ENCODE data around the gene TUBB4B. TPM values are rescaled to one million over a fixed set of nuclear protein-coding genes. Genes with fewer than 3 reads are reported as not detected.

Gene TUBB4B
- polyA plus RNA-seq, 1 donor from 2014 or later = 88.4 TPM

- no peaks in the 10 kb centered on the region for H3K4me1 Mint-ChIP-seq
- H3K36me3 Mint-ChIP-seq = no peaks in the 10 kb centered on the region
- H3K27ac Mint-ChIP-seq = no peak overlapping the region
- peaks cover 1% of the 10 kb centered on the region for H3K27me3 Mint-ChIP-seq
- H3K4me3 Mint-ChIP-seq = no peak overlapping the region
- no peaks in the 10 kb centered on the region for H3K9me3 Mint-ChIP-seq
Observed at GRCh38 chr9:137218212-137218753, 22.8 kb upstream of the TUBB4B start.

GRCh38 chr9:137218754-137219271 is 22.3 kb upstream of the TUBB4B start:
- H3K4me1 Mint-ChIP-seq = no peaks in the 10 kb centered on the region
- no peaks in the 10 kb centered on the region for H3K36me3 Mint-ChIP-seq
- H3K27me3 Mint-ChIP-seq = peaks cover 1% of the 10 kb centered on the region
- no peak overlapping the region for H3K4me3 Mint-ChIP-seq
- H3K9me3 Mint-ChIP-seq = no peaks in the 10 kb centered on the region
- no peak overlapping the region for H3K27ac Mint-ChIP-seq

- Mint-ChIP-seq H3K4me3 (no peak overlapping the region), H3K4me1 (peaks cover 0 to 2% (median 2%) of the 10 kb centered on the region in 3 donors), H3K36me3 (no peaks in the 10 kb centered on the region), H3K9me3 (no peaks in the 10 kb centered on the region), H3K27me3 (peaks cover 1% of the 10 kb centered on the region), H3K27ac (no peak overlapping the region)
Observed at GRCh38 chr9:137219757-137220316, 21.2 kb upstream of the TUBB4B start.

- Mint-ChIP-seq H3K9me3 (no peaks in the 10 kb centered on the region), H3K4me1 (peaks cover 0 to 2% (median 2%) of the 10 kb centered on the region in 3 donors), H3K36me3 (no peaks in the 10 kb centered on the region), H3K27me3 (peaks cover 1% of the 10 kb centered on the region), H3K27ac (no peak overlapping the region), H3K4me3 (peak overlapping the region in 3 of 4 donors; percentile 20 to 57 (median 46))
Observed at GRCh38 chr9:137220317-137221094, 20.6 kb upstream of the TUBB4B start.

- H3K27ac Mint-ChIP-seq = no peak overlapping the region
- no peaks in the 10 kb centered on the region for H3K9me3 Mint-ChIP-seq
- peak overlapping the region in 3 of 4 donors; percentile 20 to 46 (median 28) for H3K4me3 Mint-ChIP-seq
- peaks cover 1% of the 10 kb centered on the region for H3K27me3 Mint-ChIP-seq
- no peaks in the 10 kb centered on the region for H3K36me3 Mint-ChIP-seq
- H3K4me1 Mint-ChIP-seq = peaks cover 0 to 2% (median 2%) of the 10 kb centered on the region in 3 donors
Observed at GRCh38 chr9:137221095-137221505, 20.0 kb upstream of the TUBB4B start.

GRCh38 chr9:137221506-137222111 is 19.5 kb upstream of the TUBB4B start:
- no peaks in the 10 kb centered on the region for H3K36me3 Mint-ChIP-seq
- H3K27ac Mint-ChIP-seq = no peak overlapping the region
- H3K9me3 Mint-ChIP-seq = no peaks in the 10 kb centered on the region
- H3K4me1 Mint-ChIP-seq = peaks cover 0 to 2% (median 2%) of the 10 kb centered on the region in 3 donors
- peak overlapping the region in 1 of 4 donors; percentile 23 for H3K4me3 Mint-ChIP-seq
- H3K27me3 Mint-ChIP-seq = peaks cover 1% of the 10 kb centered on the region

GRCh38 chr9:137222190-137223077 is 18.7 kb upstream of the TUBB4B start, which contains the start of gene RNF208:
Gene RNF208 (minus strand): TSS chr9:137222240. CDS start chr9:137221212, 1,028 bp downstream.
- H3K27ac Mint-ChIP-seq = peak within 1 kb of the TSS; percentile 50 to 90 (median 78)
- H3K27me3 Mint-ChIP-seq = peaks cover 2% of the 10 kb centered on the region
- H3K9me3 Mint-ChIP-seq = no peaks in the 10 kb centered on the region
- H3K4me3 Mint-ChIP-seq = peak within 1 kb of the TSS; percentile 76 to 94 (median 88)
- peaks cover 0 to 2% (median 2%) of the 10 kb centered on the region in 3 donors for H3K4me1 Mint-ChIP-seq
- no peaks in the 10 kb centered on the region for H3K36me3 Mint-ChIP-seq

GRCh38 chr9:137223078-137223970 is 17.8 kb upstream of the TUBB4B start:
- Mint-ChIP-seq H3K4me3 (peak overlapping the region; percentile 76 to 94 (median 88)), H3K27me3 (peaks cover 4% of the 10 kb centered on the region), H3K27ac (peak overlapping the region; percentile 50 to 90 (median 88)), H3K9me3 (no peaks in the 10 kb centered on the region), H3K4me1 (peaks cover 0 to 4% (median 2%) of the 10 kb centered on the region in 3 donors), H3K36me3 (no peaks in the 10 kb centered on the region)

GRCh38 chr9:137224830-137225694 is 16.0 kb upstream of the TUBB4B start, which contains the start of gene CYSRT1:
Gene CYSRT1 (plus strand): TSS chr9:137225174. CDS start chr9:137225622, 448 bp downstream.
- H3K27ac Mint-ChIP-seq = peak within 1 kb of the TSS in 2 of 3 donors; percentile 88 to 90
- H3K4me3 Mint-ChIP-seq = peak within 1 kb of the TSS; percentile 76 to 94 (median 88)
- H3K36me3 Mint-ChIP-seq = no peaks in the 10 kb centered on the region
- H3K4me1 Mint-ChIP-seq = peaks cover 0 to 4% (median 2%) of the 10 kb centered on the region in 3 donors
- no peaks in the 10 kb centered on the region for H3K9me3 Mint-ChIP-seq
- H3K27me3 Mint-ChIP-seq = peaks cover 7% of the 10 kb centered on the region

- peaks cover 6% of the 10 kb centered on the region for H3K27me3 Mint-ChIP-seq
- H3K4me1 Mint-ChIP-seq = peaks cover 0 to 4% (median 2%) of the 10 kb centered on the region in 3 donors
- H3K4me3 Mint-ChIP-seq = peak overlapping the region in 1 of 4 donors; percentile 34
- H3K9me3 Mint-ChIP-seq = no peaks in the 10 kb centered on the region
- no peaks in the 10 kb centered on the region for H3K36me3 Mint-ChIP-seq
- peak overlapping the region in 1 of 3 donors; percentile 18 for H3K27ac Mint-ChIP-seq
Observed at GRCh38 chr9:137225699-137226331, 15.3 kb upstream of the TUBB4B start.

GRCh38 chr9:137226338-137227053 is 14.6 kb upstream of the TUBB4B start:
- Mint-ChIP-seq H3K4me3 (peak overlapping the region in 1 of 4 donors; percentile 17), H3K27me3 (peaks cover 6% of the 10 kb centered on the region), H3K36me3 (no peaks in the 10 kb centered on the region), H3K9me3 (no peaks in the 10 kb centered on the region), H3K27ac (peak overlapping the region in 1 of 3 donors; percentile 18), H3K4me1 (peaks cover 0 to 4% (median 2%) of the 10 kb centered on the region in 3 donors)

Data from IgD-negative memory B cell (primary cell).